ENCODE measurements around the gene SLC1A4.

SLC1A4 gene

DNA sequence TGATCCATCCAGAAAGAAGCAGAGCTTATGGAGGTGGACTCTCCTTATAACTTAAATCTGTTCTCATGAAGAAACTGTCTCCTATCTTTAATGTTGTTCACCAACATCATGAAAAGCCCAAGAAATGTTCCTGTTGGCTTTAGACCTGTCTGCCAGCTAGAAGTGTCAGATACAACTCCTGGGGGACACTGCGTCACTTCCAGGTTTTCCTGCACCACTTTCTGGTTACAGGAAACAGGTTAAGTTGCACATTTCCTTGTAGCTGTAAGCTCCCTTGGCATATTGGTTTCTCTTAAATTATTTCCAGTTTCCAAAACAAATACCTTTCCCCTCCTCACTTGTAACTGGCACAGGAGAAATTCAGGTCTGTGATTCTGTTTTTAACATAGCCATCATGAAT, 69.9 kb downstream of the SLC1A4 start:
- DNase-seq, result no peak
- Mint-ChIP-seq H3K4me3 (no peak overlapping the region), H3K36me3 (ENCODE audit: insufficient read depth) (peaks cover 16% of the 10 kb centered on the region), H3K27me3 (no peaks in the 10 kb centered on the region), H3K4me1 (ENCODE audit: low read depth in 2 of 2) (peaks cover 30 to 34% of the 10 kb centered on the region in 2 donors), H3K9me3 (no peaks in the 10 kb centered on the region), H3K27ac (no peak overlapping the region)
- no peak for ATAC-seq (replicated peaks)

DNA sequence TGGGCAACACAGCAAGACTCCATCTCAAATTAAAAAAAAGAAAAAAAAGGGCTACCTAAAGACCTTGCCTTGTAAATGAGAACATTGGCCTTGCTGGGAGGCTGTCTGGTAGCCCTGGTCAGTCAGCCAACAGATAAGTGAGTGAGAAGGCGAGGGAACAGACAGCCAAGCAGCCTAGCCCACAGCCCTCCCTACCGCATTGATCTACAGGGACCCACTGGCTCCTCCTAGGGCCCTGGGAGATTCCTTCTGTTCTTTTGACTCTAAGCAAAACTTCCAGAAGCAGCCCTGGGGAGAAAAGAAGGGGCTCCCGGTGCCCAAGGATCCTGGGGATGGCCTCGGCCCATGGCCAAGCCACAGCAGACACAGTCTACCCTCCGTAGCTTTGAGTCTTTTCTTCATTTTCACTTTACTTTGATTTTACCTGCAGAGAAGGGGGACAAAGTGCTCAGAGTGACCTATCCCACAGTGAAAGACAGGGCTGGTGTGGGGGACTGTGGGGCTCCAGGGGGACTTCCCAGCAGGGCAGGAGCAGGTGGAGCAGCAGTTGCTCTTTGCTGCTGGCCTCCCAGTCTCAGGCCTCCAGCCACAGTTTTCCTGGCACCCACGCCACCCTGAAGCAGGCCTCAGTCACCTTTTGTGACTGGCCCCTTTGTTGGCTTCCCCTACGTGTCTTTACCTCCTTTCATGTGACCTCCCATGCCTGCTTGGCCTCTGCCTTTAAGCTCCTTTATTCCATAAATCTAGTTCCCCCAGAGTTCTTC, 72.1 kb downstream of the SLC1A4 start:
- Mint-ChIP-seq H3K36me3 (ENCODE audit: insufficient read depth) (peaks cover 11% of the 10 kb centered on the region), H3K27me3 (no peaks in the 10 kb centered on the region), H3K4me1 (ENCODE audit: low read depth in 2 of 2) (peaks cover 27 to 36% of the 10 kb centered on the region in 2 donors), H3K4me3 (no peak overlapping the region), H3K27ac (no peak overlapping the region), H3K9me3 (no peaks in the 10 kb centered on the region)
- ATAC-seq (replicated peaks) (no peak), DNase-seq (no peak)

GRCh38 chr2:65061910-65062339, 72.7 kb downstream of the SLC1A4 start:
- Mint-ChIP-seq H3K9me3 (no peaks in the 10 kb centered on the region), H3K4me3 (no peak overlapping the region), H3K27ac (no peak overlapping the region), H3K4me1 (ENCODE audit: low read depth in 2 of 2) (peaks cover 26 to 36% of the 10 kb centered on the region in 2 donors), H3K36me3 (ENCODE audit: insufficient read depth) (peaks cover 11% of the 10 kb centered on the region), H3K27me3 (no peaks in the 10 kb centered on the region)
- ATAC-seq (replicated peaks) (no peak), DNase-seq (no peak)

DNA sequence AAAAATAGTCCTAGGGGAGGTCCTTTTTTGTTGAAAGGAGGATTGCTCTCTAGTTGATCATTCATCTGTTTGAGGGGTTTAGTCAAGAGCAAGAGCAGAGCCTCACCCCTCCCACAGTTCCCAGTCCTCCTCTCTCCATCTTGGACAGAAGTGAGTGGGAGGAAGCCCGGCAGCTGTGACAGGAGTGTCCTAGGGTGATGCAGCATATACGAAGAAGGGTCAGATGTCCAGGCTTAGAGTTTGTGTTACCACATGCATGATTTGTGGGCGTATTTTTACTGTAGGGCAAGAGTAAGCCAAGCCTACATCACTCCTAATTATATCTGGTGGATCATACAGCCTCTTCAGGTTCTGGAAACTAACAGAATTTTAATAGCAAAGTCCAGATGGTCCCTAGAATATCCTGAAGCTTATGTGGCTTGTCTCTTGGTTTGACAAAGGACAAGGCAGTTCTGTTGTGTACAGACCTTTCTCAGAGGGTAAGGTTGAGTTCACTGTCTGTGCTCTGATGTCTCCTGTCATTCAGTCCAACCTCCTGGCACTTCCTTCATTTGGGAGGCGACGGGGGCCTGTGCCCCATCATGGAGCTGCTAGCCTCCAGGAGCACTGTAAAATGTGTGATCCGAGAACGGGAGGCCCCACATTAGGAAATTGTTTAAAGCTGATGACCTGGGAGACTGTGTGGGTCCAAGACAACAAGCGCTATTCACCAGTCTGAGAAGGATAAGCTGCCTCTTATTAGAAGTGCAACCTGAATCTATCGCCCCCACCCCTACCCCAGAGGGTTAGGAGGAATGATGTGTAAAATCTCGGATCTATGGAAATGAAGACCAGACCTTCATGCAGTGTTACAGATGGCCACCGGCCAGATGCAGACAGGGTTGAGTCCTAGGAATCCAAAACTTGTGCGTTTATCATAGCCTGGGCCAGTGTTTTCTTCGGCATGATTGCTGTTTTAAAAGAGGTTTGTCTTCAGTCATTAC, 73.9 kb downstream of the SLC1A4 start:
- DNase-seq (no peak), ATAC-seq (replicated peaks) (no peak)
- Mint-ChIP-seq H3K4me3 (no peak overlapping the region), H3K27ac (peak overlapping the region in 1 of 2 donors; percentile 23), H3K9me3 (no peaks in the 10 kb centered on the region), H3K27me3 (no peaks in the 10 kb centered on the region), H3K36me3 (ENCODE audit: insufficient read depth) (peaks cover 10% of the 10 kb centered on the region), H3K4me1 (ENCODE audit: low read depth in 2 of 2) (peaks cover 21 to 27% of the 10 kb centered on the region in 2 donors)

DNA sequence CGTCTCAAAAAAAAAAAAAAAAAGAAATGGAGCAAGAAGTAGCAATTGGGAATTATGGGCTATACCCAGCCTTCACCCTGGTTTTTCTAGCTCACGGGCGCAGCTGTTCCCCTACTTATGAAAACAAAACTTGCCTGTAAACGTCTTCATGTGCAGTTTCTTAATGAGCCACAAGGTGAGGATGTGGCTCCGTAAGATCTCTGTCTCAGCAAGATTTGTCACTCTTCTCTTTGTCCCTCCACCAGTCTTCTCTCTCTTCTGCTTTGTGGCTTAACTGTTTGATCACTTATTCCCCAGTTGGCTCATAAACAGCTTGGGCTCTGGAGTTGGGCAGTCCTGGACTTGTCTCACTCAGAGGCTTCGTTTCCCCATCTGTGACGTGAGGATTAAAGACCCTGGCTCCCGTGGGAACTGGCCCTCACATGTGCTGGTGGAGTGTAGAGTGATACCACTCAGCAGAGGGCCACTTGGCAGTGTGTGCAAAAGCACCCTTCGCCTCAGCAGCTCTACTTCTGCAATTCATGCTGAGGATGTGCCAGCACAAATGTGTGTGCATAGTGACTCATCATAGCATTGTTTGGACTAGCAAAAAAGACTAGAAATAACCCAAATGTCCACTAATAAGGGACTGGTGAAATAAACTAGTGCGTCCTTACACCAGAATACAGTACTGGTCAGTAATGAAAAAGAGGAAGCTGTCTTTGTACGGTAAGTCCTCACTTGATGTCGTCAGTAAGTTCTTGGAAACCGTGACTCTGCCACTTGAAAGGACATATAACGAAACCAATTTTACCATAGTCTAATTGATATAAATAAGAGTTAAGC, 75.7 kb downstream of the SLC1A4 start:
- Mint-ChIP-seq H3K27me3 (no peaks in the 10 kb centered on the region), H3K9me3 (no peaks in the 10 kb centered on the region), H3K4me1 (ENCODE audit: low read depth in 2 of 2) (peaks cover 22% of the 10 kb centered on the region in 2 donors), H3K4me3 (no peak overlapping the region), H3K27ac (peak overlapping the region in 1 of 2 donors; percentile 41), H3K36me3 (ENCODE audit: insufficient read depth) (peaks cover 23% of the 10 kb centered on the region)
- peak; percentile 32 to 51 (median 35) for DNase-seq
- peak; percentile 82 for ATAC-seq (replicated peaks)

GRCh38 chr2:65067806-65068553, 78.8 kb downstream of the SLC1A4 start:
- DNase-seq (no peak), ATAC-seq (replicated peaks) (peak; percentile 23)
- Mint-ChIP-seq H3K4me3 (no peak overlapping the region), H3K4me1 (ENCODE audit: low read depth in 2 of 2) (peaks cover 28 to 33% of the 10 kb centered on the region in 2 donors), H3K27ac (peak overlapping the region; percentile 38 to 68), H3K27me3 (no peaks in the 10 kb centered on the region), H3K9me3 (no peaks in the 10 kb centered on the region), H3K36me3 (ENCODE audit: insufficient read depth) (peaks cover 37% of the 10 kb centered on the region)

GRCh38 chr2:65069439-65069824, 80.2 kb downstream of the SLC1A4 start:
- H3K27ac Mint-ChIP-seq, result peak overlapping the region in 1 of 2 donors; percentile 68
- H3K36me3 Mint-ChIP-seq (ENCODE audit: insufficient read depth), result peaks cover 44% of the 10 kb centered on the region
- H3K4me1 Mint-ChIP-seq (ENCODE audit: low read depth in 2 of 2), result peaks cover 26 to 28% of the 10 kb centered on the region in 2 donors
- H3K27me3 Mint-ChIP-seq, result no peaks in the 10 kb centered on the region
- no peak for ATAC-seq (replicated peaks)
- no peaks in the 10 kb centered on the region for H3K9me3 Mint-ChIP-seq
- DNase-seq, result no peak
- no peak overlapping the region for H3K4me3 Mint-ChIP-seq

- H3K9me3 Mint-ChIP-seq, result no peaks in the 10 kb centered on the region
- no peak for ATAC-seq (replicated peaks)
Observed at GRCh38 chr2:65070172-65070830, 81.1 kb downstream of the SLC1A4 start.

DNA sequence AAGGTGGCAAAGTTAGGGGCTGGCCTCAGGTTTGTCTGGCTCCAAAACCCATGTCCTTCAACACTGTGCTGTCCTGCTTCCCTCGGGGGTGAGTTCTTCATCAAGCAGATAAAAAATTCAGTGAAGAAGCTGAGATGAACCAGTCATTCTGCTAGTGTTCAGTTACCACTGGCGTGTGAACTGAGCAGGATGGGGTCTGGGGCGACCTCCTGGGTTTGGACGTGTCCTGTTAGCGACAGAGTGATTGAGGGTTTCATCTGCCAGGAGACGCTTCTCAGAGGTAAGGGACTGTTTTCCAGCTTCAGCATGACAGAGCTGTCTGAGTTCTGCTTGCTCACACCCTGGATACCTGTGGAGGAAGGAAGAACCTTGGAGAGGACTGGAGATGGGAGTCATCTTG, 81.7 kb downstream of the SLC1A4 start:
- no peaks in the 10 kb centered on the region for H3K27me3 Mint-ChIP-seq
- peaks cover 42% of the 10 kb centered on the region for H3K36me3 Mint-ChIP-seq (ENCODE audit: insufficient read depth)
- H3K4me1 Mint-ChIP-seq (ENCODE audit: low read depth in 2 of 2), result peaks cover 20 to 23% of the 10 kb centered on the region in 2 donors
- no peak for DNase-seq
- no peak overlapping the region for H3K4me3 Mint-ChIP-seq
- no peaks in the 10 kb centered on the region for H3K9me3 Mint-ChIP-seq
- H3K27ac Mint-ChIP-seq, result peak overlapping the region; percentile 6 to 68
- no peak for ATAC-seq (replicated peaks)

More at GRCh38 chr2:65070172-65070830, 81.1 kb downstream of the SLC1A4 start:
- H3K4me1 Mint-ChIP-seq (ENCODE audit: low read depth in 2 of 2), result peaks cover 20 to 23% of the 10 kb centered on the region in 2 donors
- peak overlapping the region; percentile 6 to 68 for H3K27ac Mint-ChIP-seq
- H3K4me3 Mint-ChIP-seq, result no peak overlapping the region
- no peak for DNase-seq
- H3K36me3 Mint-ChIP-seq (ENCODE audit: insufficient read depth), result peaks cover 44% of the 10 kb centered on the region
- H3K27me3 Mint-ChIP-seq, result no peaks in the 10 kb centered on the region

DNA sequence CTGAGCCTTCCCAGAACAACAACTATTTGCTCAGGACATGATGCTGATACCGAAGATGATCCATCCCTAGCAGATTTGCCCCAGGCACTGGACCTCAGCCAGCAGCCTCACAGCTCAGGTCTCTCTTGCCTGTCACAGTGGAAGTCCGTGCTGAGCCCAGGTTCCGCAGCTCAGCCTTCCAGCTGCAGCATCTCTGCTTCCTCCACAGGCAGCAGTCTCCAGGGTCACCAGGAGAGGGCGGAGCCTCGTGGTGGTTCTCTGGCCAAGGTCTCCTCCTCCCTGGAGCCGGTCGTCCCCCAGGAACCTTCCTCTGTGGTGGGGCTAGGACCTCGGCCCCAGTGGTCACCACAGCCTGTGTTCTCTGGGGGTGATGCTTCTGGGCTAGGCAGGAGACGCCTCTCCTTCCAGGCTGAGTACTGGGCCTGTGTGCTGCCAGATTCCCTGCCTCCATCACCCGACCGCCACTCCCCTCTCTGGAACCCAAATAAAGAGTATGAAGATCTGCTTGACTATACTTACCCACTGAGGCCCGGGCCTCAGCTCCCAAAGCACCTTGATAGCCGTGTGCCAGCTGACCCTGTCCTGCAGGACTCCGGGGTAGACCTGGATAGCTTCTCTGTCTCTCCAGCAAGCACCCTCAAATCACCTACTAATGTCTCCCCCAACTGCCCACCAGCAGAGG, 82.4 kb downstream of the SLC1A4 start:
- Mint-ChIP-seq H3K4me1 (ENCODE audit: low read depth in 2 of 2) (peaks cover 20 to 24% of the 10 kb centered on the region in 2 donors), H3K27ac (peak overlapping the region; percentile 68 to 81), H3K27me3 (no peaks in the 10 kb centered on the region), H3K36me3 (ENCODE audit: insufficient read depth) (peaks cover 40% of the 10 kb centered on the region), H3K9me3 (no peaks in the 10 kb centered on the region), H3K4me3 (no peak overlapping the region)
- no peak for ATAC-seq (replicated peaks)
- no peak for DNase-seq

- peaks cover 43% of the 10 kb centered on the region for H3K36me3 Mint-ChIP-seq (ENCODE audit: insufficient read depth)
- H3K27ac Mint-ChIP-seq, result peak overlapping the region; percentile 81
- H3K4me3 Mint-ChIP-seq, result no peak overlapping the region
- no peaks in the 10 kb centered on the region for H3K9me3 Mint-ChIP-seq
- no peaks in the 10 kb centered on the region for H3K27me3 Mint-ChIP-seq
- DNase-seq (no peak), ATAC-seq (replicated peaks) (no peak)
- peaks cover 20 to 24% of the 10 kb centered on the region in 2 donors for H3K4me1 Mint-ChIP-seq (ENCODE audit: low read depth in 2 of 2)
Observed at GRCh38 chr2:65072181-65072970, 83.2 kb downstream of the SLC1A4 start.

All from effector memory CD8-positive, alpha-beta T cell (primary cell).